ENCODE results near the gene TESMIN.

Gene TESMIN

GRCh38 chr11:68658097-68658496, 93.2 kb downstream of the TESMIN start:
- no peak for DNase-seq

Data from activated CD4-positive, alpha-beta T cell treated with anti-CD3 and anti-CD28 coated beads, Interleukin-2, amount 50 U/mL, for 48 hours (primary cell).